H9 (cell line): ENCODE results near the gene RNF103. TPM values are rescaled to one million over a fixed set of nuclear protein-coding genes. Genes with fewer than 3 reads are reported as not detected.

Experiments
- DNase-seq: peaks from one replicate; pipeline ENCODE4 v3.0.0-alpha.2; 2017
- H2AFZ ChIP-seq: one replicate; pipeline ENCODE4 v1.6.1; 2013; ENCODE audit warnings: mild to moderate bottlenecking, low read length, control low read depth, moderate library complexity
- H2AK5ac ChIP-seq: 2 replicates; pipeline ENCODE4 v1.6.1; 2013; ENCODE audit warnings: low read length, control low read depth, mixed read lengths; ENCODE audit not compliant: insufficient read length
- H2BK120ac ChIP-seq: one replicate; pipeline ENCODE4 v1.6.1; 2013; ENCODE audit warnings: low read depth, mild to moderate bottlenecking, low read length, control low read depth, inconsistent platforms; ENCODE audit not compliant: poor library complexity, severe bottlenecking
- H2BK12ac ChIP-seq: 2 replicates; pipeline ENCODE4 v1.6.1; 2013; ENCODE audit warnings: low read length, control low read depth, mixed read lengths, low read depth; ENCODE audit not compliant: insufficient read length
- H2BK15ac ChIP-seq: 2 replicates; pipeline ENCODE4 v1.6.1; 2013; ENCODE audit warnings: low read depth, low read length, control low read depth
- H2BK20ac ChIP-seq: one replicate; pipeline ENCODE4 v1.6.1; 2013; ENCODE audit warnings: low read depth, mild to moderate bottlenecking, low read length, control low read depth, inconsistent platforms; ENCODE audit not compliant: poor library complexity, severe bottlenecking
- H2BK5ac ChIP-seq: 2 replicates; pipeline ENCODE4 v1.6.1; 2013; ENCODE audit warnings: low read length, control low read depth, mixed read lengths; ENCODE audit not compliant: insufficient read length
- H3K14ac ChIP-seq: 2 replicates; pipeline ENCODE4 v1.6.1; 2013; ENCODE audit warnings: low read length, control low read depth; ENCODE audit not compliant: insufficient read depth
- H3K18ac ChIP-seq: 2 replicates; pipeline ENCODE4 v1.6.1; 2013; ENCODE audit warnings: low read depth, mild to moderate bottlenecking, mixed read lengths, low read length, control low read depth; ENCODE audit not compliant: insufficient read length
- H3K23ac ChIP-seq: 2 replicates; pipeline ENCODE4 v1.6.1; 2013; ENCODE audit warnings: low read length, control low read depth, mixed read lengths, low read depth; ENCODE audit not compliant: insufficient read length
- H3K23me2 ChIP-seq: 2 replicates; pipeline ENCODE4 v1.6.1; 2013; ENCODE audit warnings: low read depth, mild to moderate bottlenecking, mixed read lengths, low read length, control low read depth; ENCODE audit not compliant: insufficient read length, poor library complexity, severe bottlenecking
- H3K27ac ChIP-seq: 2 replicates; pipeline ENCODE4 v1.5.1; 2013; ENCODE audit warnings: low read length, control low read depth, mixed read lengths, low read depth; ENCODE audit not compliant: insufficient read length
- H3K27me3 ChIP-seq: 2 replicates; pipeline ENCODE4 v1.6.1; 2013; ENCODE audit warnings: low read length, control low read depth, inconsistent platforms; ENCODE audit not compliant: insufficient read depth
- H3K4ac ChIP-seq: 2 replicates; pipeline ENCODE4 v1.6.1; 2013; ENCODE audit warnings: low read depth, mild to moderate bottlenecking, control low read depth, inconsistent platforms, low read length, moderate library complexity
- H3K4me1 ChIP-seq: 2 replicates; pipeline ENCODE4 v1.6.1; 2013; ENCODE audit warnings: low read length, control low read depth, inconsistent platforms; ENCODE audit not compliant: insufficient read depth
- H3K4me2 ChIP-seq: 2 replicates; pipeline ENCODE4 v1.6.1; 2013; ENCODE audit warnings: low read length, control low read depth, mixed read lengths; ENCODE audit not compliant: insufficient read length, insufficient read depth
- H3K56ac ChIP-seq: 2 replicates; pipeline ENCODE4 v1.6.1; 2013; ENCODE audit warnings: low read depth, mild to moderate bottlenecking, mixed read lengths, low read length, control low read depth; ENCODE audit not compliant: insufficient read length
- H3K79me1 ChIP-seq: 2 replicates; pipeline ENCODE4 v1.6.1; 2013; ENCODE audit warnings: low read depth, mild to moderate bottlenecking, moderate library complexity, low read length, control low read depth, inconsistent platforms; ENCODE audit not compliant: insufficient read depth, poor library complexity, severe bottlenecking
- H3K79me2 ChIP-seq: 2 replicates; pipeline ENCODE4 v1.6.1; 2013; ENCODE audit warnings: low read length, control low read depth, inconsistent platforms; ENCODE audit not compliant: insufficient read depth
- H3K9ac ChIP-seq: 2 replicates; pipeline ENCODE4 v1.6.1; 2013; ENCODE audit warnings: low read length, control low read depth, mixed read lengths; ENCODE audit not compliant: insufficient read length; ENCODE audit errors: extremely low read depth
- H3K9me3 ChIP-seq: one replicate; pipeline ENCODE4 v1.6.1; 2013; ENCODE audit warnings: low read depth, low read length, inconsistent platforms; ENCODE audit not compliant: control insufficient read depth
- H3T11ph ChIP-seq: one replicate; pipeline ENCODE4 v1.6.1; 2013; ENCODE audit warnings: mild to moderate bottlenecking, low read length, control low read depth, inconsistent platforms
- H4K20me1 ChIP-seq: one replicate; pipeline ENCODE4 v1.6.1; 2013; ENCODE audit not compliant: control insufficient read depth, insufficient read length, insufficient read depth
- H4K5ac ChIP-seq: 2 replicates; pipeline ENCODE4 v1.6.1; 2013; ENCODE audit warnings: low read depth, mild to moderate bottlenecking, mixed read lengths, low read length, control low read depth; ENCODE audit not compliant: insufficient read length
- H4K8ac ChIP-seq: replicated peaks from 2 replicates; pipeline ENCODE4 v1.6.1; 2013; ENCODE audit warnings: low read length, control low read depth, mixed read lengths, low read depth; ENCODE audit not compliant: insufficient read length
- H4K91ac ChIP-seq: 2 replicates; pipeline ENCODE4 v1.6.1; 2013; ENCODE audit warnings: low read depth, mild to moderate bottlenecking, moderate library complexity, mixed read lengths, low read length, control low read depth; ENCODE audit not compliant: insufficient read length
- H3K27ac Mint-ChIP-seq, 3 experiments: 2 replicates in 2 of 3; 3 replicates in 1 of 3; pipeline ENCODE4 v1.8.0; 2020 to 2021; ENCODE audit warnings: mixed read lengths in 3 of 3, mild to moderate bottlenecking in 1 of 3, moderate library complexity in 1 of 3
- H3K27me3 Mint-ChIP-seq: 2 replicates; pipeline ENCODE4 v1.8.0; 2021; ENCODE audit warnings: low read depth, mild to moderate bottlenecking, moderate library complexity, mixed read lengths
- H3K36me3 Mint-ChIP-seq, 3 experiments: 2 replicates in 2 of 3; 3 replicates in 1 of 3; pipeline ENCODE4 v1.8.0; 2020 to 2021; ENCODE audit warnings: low read depth in 3 of 3, mixed read lengths in 3 of 3; ENCODE audit not compliant: insufficient read depth in 1 of 3
- H3K4me1 Mint-ChIP-seq, 2 experiments: 2 replicates each; pipeline ENCODE4 v1.8.0; 2020; ENCODE audit warnings: mixed read lengths in 2 of 2
- H3K4me3 Mint-ChIP-seq, 2 experiments: 2 replicates in 1 of 2; 3 replicates in 1 of 2; pipeline ENCODE4 v1.8.0; 2020 to 2021; ENCODE audit warnings: mild to moderate bottlenecking in 2 of 2, mixed read lengths in 2 of 2, moderate library complexity in 1 of 2
- H3K9me3 Mint-ChIP-seq, 2 experiments: 2 replicates in 1 of 2; 3 replicates in 1 of 2; pipeline ENCODE4 v1.8.0; 2020; ENCODE audit warnings: mild to moderate bottlenecking in 2 of 2, mixed read lengths in 2 of 2, moderate library complexity in 1 of 2
- WGBS: extraction: QIAGEN DNeasy Blood & Tissue Kit; methylation state at CpG from one replicate; pipeline ENCODE4 v1.1.7; 2013; ENCODE audit warnings: missing lambda C conversion rate, low lambda C conversion rate, mixed read lengths; ENCODE audit not compliant: insufficient read length; ENCODE audit errors: extremely low coverage; 5-methylcytosine and 5-hydroxymethylcytosine counted together
- total RNA-seq: library from RNA; stranded (reverse); gene quantifications from 2 replicates; pipeline ENCODE4 v1.2.1, GENCODE V29; 2021
- TF ChIP-seq, protein P1 (sequence below): fragments of 200-600 bp; sonication (generic); conservative IDR thresholded peaks from 3 replicates; pipeline ENCODE4 v1.8.0; 2021; ENCODE audit warnings: antibody characterized with exemption, mild to moderate bottlenecking

Gene RNF103
- total RNA-seq, 1 experiment from 2014 or later = 7.1 TPM

GRCh38 chr2:86646865-86647264, 23.2 kb upstream of the RNF103 start:
- H3K4me1 Mint-ChIP-seq = no peaks in the 10 kb centered on the region

More at GRCh38 chr2:86646865-86647264, 23.2 kb upstream of the RNF103 start:
- Histone ChIP-seq H2AK5ac (no peak overlapping the region), H3T11ph (no peak overlapping the region), H2BK5ac (no peak overlapping the region), H3K27ac (no peak overlapping the region), H3K18ac (no peak overlapping the region), H2AFZ (no peak overlapping the region), H3K4me1 (no peaks in the 10 kb centered on the region), H3K23ac (no peak overlapping the region), H4K8ac (no peak overlapping the region), H3K79me1 (no peaks in the 10 kb centered on the region), H3K23me2 (no peaks in the 10 kb centered on the region), H4K5ac (no peak overlapping the region), H2BK120ac (no peak overlapping the region), H2BK15ac (no peak overlapping the region), H3K9me3 (no peaks in the 10 kb centered on the region), H3K4me2 (no peak overlapping the region), H3K56ac (no peak overlapping the region), H3K14ac (no peak overlapping the region), H3K4ac (no peak overlapping the region), H2BK20ac (no peak overlapping the region), H2BK12ac (no peak overlapping the region), H3K9ac (no peak overlapping the region), H3K27me3 (no peaks in the 10 kb centered on the region), H4K20me1 (no peaks in the 10 kb centered on the region), H4K91ac (no peak overlapping the region), H3K79me2 (no peaks in the 10 kb centered on the region)
- Mint-ChIP-seq H3K4me3 (no peak overlapping the region), H3K36me3 (peaks cover 0 to 5% (median 0%) of the 10 kb centered on the region in 3 experiments; a peak in 3 of 7 replicates), H3K27ac (no peak overlapping the region; a peak in 1 of 7 replicates), H3K27me3 (no peaks in the 10 kb centered on the region), H3K9me3 (peaks cover 13 to 23% of the 10 kb centered on the region in 2 experiments)
- TF ChIP-seq, protein P1, sequence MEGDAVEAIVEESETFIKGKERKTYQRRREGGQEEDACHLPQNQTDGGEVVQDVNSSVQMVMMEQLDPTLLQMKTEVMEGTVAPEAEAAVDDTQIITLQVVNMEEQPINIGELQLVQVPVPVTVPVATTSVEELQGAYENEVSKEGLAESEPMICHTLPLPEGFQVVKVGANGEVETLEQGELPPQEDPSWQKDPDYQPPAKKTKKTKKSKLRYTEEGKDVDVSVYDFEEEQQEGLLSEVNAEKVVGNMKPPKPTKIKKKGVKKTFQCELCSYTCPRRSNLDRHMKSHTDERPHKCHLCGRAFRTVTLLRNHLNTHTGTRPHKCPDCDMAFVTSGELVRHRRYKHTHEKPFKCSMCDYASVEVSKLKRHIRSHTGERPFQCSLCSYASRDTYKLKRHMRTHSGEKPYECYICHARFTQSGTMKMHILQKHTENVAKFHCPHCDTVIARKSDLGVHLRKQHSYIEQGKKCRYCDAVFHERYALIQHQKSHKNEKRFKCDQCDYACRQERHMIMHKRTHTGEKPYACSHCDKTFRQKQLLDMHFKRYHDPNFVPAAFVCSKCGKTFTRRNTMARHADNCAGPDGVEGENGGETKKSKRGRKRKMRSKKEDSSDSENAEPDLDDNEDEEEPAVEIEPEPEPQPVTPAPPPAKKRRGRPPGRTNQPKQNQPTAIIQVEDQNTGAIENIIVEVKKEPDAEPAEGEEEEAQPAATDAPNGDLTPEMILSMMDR = no peak
- no CpG with 5 or more reads among the region's 1 CpG for WGBS
- DNase-seq = no peak
